GM18909 (cell line): ENCODE data around the gene CPXM1.
A peak's percentile ranks its signal among the peaks of the same experiment; 100 is the strongest.

Experiments used
- ATAC-seq: cut with Tn5 transposase; IDR thresholded peaks from one replicate; pipeline ENCODE4 v1.9.1; 2021; ENCODE audit warnings: mild to moderate bottlenecking; ENCODE audit not compliant: unreplicated experiment, poor library complexity

Gene CPXM1

DNA sequence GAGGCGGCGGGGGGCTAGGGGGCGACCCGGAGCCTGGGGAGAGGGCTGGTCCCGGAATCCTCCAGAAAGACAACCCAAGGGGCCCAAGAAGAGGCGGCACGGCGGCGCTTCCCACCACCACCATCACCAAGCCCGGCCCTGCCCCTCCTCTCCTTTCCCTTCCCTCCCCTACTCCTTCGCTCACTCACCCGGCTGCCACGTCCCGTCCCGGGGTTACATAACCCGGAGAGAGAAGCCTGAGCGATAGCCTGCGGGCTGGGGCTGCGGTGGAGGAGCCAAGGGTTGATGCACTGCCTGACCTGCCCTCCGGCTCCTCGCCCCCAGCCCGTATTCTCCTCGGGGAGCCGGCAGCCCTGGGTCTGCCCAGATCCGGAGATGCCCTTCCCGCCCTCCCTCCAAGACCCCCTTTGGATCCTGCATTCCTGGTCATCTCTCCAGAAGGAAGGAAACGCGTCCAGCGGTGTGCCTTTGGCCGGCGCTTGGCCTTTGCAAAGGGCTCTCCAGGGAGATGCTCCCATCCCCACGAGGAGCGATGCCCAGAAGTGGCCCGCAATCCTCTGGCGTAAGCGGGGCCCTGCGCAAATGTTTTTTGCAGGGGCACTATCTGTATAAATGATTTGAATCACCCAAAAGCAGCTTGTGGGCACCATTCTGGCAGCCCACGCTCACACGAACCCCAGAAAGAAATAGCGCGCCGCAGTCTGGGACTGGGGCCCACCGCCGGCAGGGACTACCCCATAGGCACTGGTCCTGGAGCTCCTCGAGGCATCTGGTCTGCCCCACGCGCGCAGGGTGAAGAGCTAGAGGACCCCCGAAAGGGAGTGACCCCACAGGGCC lies 4.6 kb upstream of the CPXM1 start:
- no peak for ATAC-seq

DNA sequence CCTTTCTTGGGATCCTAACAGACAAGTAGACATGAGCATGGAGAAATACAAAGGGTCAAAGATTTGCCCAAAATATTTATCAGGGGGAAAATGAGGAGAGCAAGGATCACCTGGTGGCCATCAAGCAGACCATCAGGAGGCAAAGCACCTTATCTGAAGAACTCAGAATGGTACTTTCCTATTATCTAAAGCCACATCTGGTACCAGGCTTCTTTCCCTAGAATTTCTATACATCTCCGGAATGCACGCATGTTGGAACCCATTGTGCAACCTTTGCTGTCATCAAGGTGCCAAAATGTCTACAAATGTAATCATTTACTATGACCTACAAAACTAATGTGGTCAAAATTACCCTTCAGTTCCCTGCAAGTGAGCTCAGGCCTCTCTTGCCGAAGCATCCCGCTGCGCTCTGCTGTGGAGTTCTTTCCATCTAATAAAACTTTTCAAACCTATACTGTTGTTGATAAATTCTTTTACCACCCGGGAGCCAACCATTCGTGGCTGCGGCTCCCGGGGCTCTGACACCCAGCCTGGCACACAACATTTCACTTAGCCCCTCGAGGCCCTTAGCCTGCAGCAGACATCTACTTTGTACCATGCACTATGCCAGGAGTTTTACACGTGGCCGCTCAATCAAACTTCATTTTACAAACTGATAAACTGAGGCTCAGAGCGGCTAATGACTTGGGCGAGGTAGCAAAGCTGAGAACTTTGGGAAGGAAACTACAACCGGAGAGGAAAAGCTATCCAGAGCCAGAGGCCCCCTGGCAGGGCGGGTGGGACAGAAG lies 3.8 kb upstream of the CPXM1 start:
- ATAC-seq, result no peak

DNA sequence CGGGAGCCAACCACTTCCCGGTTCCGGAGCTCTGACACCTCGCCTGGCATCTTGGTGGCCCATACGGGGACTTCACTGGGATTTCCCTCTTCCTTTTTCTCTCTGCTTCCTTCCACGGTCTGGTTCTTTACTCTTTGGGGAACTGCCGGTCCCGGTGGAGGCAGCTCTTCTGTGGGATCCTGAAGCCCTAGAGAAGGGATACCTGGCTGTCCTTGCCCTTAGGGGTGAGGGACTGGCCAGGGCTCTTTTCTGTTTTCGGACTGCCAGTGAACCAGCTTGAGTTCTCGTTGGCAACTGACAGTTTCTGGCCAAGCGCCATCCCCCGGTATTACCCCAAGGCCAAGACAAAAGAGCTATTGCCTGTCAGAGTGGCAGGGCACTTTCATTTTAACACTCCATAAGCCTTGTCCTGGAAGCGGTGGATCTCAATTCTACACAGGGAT lies 880 bp upstream of the CPXM1 start:
- no peak for ATAC-seq

DNA sequence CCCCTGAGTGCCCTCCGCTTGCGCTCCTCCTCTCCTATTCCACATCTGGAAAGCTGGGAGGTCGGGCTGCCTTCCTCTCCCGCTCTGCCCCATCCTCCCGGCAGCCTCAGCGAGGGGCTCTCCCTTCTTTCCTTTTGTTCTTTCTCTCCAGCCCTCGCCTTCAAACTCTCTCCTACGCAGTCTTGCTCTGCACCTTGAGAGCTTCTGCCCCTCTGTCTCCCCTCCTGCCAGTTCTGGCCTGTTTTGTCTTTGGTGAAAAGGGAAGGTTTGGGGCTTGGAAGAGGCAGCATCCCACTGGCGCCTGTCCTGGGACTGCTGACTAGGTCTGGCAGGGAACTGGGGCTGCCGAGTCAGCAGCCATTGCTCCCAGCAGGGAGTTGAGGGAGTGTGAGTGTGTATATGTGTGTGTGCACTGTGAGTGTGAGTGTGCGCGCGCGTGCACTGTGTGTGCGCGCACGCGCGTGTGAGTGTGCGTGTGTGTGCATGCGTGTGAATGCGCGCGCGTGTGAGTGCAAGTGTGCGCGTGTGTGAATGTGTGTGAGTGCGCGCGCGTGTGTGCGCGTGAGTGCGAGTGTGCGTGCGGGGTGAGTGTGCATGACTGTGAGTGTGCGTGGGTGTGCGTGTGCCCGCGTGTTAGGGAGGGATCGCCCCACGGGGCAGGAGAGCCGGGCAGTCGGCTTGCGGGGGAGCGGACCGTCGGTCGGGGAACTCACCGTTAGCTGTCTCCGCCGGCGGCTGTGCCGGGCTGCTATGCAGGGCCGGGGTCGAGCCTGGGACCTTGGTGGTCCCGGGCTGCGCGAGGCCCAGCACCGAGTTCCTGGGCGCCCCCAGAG lies 523 bp downstream of the CPXM1 start:
- peak; percentile 28 for ATAC-seq

DNA sequence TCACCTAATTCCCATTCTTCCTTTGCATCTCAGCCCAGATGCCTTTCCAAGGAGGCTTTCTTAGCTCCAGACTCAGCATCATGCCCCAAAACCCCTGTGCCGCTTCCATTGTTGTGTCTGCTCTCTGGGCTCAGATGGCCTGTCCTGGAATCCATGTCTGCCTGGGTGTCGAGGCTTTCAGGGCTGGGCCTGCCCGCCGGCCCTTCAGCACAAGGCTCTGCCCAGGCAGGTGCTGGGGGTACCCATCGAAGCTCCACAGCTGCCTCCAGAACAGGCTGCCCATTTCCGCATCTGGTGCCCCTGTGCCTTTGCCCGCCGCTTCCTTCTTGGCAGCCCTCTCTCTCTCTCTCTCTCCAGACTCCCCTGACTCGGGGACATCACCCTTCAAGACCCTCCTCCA lies 1.2 kb downstream of the CPXM1 start:
- no peak for ATAC-seq

DNA sequence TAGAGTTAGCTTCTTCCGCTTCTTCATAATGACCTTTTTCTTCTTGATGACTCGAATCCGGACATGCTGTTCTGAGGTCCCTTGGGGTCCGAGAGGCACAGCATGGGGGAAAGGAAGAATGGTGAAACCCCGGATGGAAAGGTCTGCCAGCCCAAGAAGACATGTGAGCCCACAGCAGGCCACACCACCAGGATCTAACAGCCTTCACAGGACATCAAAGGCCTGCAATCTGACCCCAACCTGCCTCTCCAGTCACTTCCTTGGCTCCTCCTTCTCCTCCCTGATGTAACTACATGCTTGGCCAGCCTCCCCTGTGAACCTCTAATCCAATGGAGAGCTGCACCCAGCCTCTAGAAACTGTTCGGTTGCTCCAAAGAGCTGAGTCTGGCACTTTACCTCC lies 1.6 kb downstream of the CPXM1 start:
- ATAC-seq, result no peak

DNA sequence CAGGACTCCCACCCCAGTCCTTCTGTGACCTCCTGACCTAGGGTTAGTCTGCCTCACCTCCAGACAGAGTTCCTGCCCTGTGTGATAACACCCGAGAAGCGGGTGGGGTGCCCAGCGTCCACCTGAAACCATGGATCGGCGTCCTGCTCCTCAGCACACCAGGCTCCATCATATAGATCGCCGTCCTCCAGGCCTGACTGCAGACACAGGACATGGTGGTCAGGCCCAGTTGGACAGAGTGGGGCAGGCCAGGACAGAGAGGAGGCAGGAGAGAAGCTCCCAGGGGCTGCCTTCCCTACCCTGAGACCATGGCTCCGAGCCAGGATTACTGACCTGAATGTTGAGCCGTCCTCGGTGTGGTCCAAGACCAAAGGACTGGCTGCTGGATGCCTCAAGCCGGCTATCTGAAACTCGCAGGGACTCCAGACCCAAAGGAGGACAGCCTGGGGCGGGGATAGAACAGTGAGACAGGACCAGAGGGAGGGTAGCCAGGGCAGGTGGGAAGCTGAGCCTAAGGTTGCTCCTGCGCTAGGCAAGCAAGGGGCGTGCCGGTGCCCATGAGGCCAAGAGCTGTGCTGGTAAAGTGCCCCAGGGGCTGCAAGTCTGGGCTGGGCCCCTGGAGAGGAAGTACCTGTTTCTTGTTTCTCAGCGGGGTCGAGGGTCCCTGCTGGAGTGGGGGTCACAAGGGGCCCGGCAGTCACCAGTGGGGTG lies 2.2 kb downstream of the CPXM1 start:
- ATAC-seq, result no peak

DNA sequence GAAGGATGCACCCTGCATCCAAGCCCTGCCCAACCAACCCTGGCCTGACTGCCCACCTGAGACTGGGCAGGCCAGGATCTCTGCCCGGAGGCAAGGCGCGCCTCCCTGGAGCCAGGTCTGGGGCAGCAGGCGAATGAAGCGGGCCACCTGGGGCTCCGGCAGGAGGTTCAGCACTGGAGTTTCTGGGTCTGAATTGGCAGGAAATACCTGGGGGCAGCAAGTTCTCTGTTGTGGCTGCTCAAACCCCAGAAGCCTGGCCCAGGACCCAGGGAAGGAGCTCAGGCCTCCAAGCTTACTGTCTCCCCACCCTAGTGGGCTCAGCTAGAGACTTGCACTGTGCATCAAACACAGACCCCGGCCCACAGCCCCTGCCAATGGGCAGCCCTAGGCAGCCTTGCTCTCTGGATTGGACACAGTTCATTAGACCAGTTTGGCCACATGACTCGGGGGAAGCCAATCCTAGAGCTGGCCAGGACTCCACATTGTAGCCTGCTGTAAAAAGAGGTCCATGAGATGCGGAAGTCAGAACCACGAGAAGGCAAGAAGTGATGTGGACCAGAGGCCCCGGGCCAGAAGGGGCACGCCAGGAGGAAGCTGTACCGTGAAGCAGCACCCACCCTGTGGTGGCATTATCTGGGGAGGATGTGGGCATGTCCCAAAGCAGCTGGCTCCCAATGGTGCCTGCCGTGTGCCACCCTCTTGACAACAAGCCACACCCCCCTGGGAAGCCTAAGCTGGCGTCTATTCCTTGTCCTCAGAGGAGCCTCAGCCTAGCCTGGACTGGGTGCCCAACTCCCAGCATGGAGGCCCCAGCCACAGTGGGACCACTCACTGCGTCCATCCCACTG lies 3.1 kb downstream of the CPXM1 start:
- no peak for ATAC-seq

DNA sequence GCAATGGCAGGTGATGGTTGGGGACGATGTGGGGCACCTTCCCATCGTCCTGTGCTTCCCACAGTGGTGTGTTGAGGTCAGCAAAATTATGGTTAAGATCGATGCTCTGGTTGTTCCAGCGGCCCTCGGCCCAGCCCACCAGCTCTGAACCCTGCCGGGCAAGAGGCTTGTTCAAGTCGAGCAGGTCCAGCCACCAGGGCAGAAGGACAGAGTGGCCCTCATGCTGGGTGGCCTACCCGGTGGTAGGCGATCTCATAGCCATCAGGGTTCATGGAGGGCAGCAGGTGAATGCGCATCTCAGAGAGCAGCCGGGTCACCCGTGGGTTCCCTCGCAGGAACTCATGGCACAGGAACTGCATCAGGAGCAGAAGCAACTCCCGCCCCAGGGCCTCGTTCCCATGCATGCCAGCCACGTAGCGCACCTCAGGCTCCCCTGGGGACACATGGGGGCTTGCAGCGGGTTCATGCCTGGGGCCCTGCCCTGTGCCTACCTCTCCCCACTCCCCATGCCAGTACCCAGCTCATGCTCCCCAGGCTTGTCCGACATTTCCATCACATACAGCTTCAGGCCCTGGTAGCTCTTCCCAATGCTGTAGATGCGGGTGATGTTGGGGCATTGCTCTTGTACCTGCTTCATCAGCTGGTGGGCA lies 4.3 kb downstream of the CPXM1 start:
- no peak for ATAC-seq

DNA sequence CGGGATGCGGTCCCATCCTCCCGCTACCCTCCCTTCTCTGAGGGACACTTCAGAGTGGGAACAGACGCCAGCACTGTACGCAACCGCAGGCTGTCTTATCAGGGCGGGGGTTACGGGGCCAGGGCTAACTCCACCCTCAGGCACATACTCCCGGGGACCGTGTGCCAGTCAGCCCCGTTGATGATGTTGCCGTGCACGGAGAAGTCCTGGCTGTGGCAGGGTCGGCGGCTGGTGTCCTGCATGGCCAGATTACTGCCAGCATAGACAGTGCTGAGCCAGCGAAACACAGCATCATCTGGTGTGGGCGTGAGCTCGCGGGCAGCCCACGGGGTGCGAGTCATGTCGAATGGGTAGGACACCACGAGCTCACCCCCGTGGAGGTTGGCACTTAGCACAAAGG lies 5.0 kb downstream of the CPXM1 start:
- ATAC-seq, result no peak

DNA sequence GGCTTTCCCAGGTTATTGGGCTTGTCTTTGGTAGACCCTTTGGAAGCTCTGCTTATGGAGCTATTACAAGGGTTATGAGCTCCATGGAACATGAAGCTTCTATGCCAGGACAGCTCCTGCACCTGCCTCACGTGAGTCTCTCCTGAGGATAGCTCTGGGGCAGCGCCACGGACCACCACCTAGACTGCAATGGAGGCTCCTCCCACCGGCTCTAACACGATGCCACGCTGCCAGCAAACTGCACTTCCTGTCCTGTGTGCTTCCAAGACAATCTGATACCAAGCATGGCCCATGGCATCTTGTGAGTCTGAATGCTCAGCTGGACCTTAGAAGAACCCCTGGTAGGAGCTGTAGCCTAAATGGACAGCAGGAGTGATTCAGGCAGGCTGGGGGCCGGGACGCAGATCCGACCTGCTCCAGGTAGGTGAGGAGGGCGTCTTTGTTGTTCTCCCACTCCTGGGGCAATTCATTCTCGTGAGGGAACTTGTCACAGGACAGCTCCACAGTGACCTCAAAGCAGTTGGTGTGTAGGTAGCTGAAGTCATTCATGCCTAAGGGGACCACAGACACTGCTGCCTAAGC lies 5.5 kb downstream of the CPXM1 start:
- no peak for ATAC-seq

DNA sequence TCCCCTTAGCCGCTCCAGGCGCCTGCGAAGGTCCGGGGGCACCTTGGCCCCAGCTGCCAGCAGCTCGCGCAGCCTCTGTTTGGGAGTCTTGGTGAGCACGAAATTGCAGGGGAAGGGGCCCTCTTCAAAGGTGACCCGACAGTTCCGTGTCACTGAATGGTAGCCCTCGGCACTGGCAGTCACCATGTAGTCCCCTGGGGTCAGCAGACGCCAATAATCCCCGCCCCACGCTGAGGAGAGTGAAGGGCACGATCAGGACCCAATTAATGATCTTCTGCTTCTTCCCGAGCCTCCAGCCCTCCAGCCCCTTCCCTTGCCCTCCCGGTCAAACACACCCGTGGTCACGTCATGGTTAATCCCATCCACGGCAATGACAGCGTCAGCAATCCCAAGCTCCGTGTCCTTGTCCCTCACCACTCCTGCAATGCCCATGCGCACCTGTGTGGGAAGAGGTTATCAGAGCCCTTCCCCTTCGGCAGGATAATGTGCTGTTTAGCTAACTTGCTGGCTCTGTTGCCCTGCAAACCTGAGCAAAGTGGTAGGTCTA lies 6.2 kb downstream of the CPXM1 start:
- ATAC-seq, result no peak

DNA sequence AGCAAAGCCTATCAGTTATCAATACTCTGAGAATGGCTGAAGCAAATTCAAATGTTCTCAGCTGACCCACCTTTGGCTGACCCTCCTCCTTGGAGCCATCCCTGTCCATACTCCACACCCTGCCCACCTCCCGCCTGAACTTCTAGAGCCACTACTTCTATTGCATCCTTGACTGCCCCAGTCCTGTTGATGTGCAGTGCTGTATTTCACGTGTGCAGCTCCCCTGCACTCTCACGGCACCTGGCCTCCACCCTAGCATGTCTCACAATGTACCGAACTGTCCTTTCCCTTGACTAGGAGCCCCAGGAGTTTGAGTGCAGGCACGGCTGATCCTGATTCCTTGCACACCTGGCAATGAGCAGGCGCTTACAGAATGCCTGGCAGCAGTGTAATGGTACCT lies 7.0 kb downstream of the CPXM1 start:
- ATAC-seq, result no peak

DNA sequence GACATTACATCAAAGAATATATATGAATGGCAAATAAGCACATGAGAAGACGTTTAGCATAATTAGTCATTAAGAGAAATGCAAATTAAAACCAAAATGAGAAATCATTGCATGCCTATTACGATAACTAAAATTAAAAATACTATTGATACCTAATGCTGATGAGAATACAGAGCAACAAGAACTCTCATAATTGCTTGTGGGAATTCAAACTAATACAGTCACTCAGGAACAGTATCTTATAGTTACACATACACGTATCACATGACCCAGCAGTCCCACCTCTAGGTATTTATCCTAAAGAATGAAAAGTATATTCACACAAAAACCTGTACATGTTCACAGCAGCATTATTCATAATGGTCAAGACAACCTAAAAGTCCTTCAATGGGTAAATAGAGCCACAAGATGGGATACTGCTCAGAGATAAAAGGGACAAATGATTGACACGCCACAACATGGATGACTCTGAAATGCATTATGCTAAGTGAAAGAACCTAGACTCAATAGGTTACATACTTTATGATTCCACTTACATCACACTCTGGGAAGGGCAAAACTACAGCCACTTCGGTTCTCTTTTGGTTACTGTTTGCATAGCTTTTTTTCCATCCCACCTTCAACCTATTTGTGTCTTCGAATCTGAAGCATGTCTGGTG lies 16.4 kb downstream of the CPXM1 start:
- ATAC-seq, result no peak

DNA sequence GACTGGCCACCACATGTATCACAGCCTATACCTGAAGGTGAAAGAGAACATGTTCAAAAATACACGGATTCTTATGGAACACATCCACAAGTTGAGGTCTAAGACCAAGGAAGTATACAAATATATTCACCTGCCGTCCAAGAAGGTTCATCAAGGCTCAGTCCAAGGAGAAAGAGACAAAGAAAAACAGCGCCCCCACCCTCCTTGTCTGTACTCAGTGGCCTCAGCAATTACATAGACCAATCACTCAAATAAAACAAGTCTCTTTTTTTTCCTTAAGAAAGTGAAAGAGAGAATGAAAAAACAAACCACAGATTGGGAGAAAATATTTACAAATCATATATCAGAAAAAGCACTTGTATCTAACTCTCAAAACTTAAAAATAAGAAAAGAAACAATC lies 19.5 kb downstream of the CPXM1 start:
- ATAC-seq, result no peak

DNA sequence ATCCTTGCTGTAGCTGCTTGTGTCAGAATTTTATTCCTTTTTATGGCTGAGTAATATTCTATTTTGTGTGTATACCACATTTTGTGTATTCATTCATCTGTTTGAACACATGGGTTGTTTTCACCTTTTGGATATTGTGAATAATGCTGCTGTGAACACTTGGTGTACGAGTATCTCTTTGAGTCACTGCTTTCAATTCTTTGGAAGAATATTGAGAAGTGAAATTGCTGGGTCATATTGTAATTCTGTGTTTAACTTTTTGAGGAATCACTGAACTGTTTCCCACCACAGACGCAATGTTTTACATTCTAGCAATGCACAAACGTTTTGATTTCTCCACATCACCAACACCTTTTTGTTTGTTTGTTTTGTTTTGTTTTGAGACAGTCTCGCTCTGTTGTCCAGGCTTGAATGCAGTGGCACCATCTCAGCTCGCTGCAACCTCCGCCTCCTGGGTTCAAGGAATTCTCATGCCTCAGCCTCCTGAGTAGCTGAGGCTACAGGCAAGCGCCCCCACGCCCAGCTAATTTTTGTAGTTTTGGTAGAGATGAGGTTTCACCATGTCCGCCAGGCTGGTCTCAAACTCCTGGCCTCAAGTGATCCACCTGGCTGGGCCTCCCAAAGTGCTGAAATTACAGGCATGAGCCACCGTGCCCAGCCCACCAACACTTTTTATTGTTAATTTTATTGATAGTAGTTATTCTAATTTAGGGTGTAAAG lies 21.7 kb downstream of the CPXM1 start:
- no peak for ATAC-seq

DNA sequence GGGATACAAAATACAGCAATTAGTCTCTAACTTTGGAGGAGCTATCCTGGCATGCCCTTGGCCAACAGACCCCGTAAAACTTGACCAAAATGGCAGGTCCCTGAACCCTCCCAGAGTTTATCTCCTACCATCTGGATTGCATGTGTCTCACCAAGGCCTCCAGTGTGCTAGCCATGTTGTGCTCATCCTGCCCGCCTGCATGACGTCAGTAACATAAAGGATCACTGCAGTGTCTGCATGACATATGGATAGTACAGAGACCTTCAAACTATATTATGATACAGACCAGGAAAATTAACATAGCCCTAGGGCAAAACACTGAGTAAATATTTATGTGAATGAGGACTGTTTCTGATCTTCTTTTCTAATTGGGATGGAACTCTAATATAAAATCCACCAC lies 25.3 kb downstream of the CPXM1 start:
- ATAC-seq, result no peak
